HL-60/S4 (cell line): ENCODE measurements around the gene KRT34.
"Not testable (repeated sequence)": the region's sequence is repeated elsewhere in the genome, so short reads cannot be mapped to it uniquely, and the experiment has no call there.

ENCODE experiments used
- in situ Hi-C: fragments of 300-500 bp; cut with MboI; formaldehyde crosslinking; loops from 2 replicates; pipeline ENCODE4 v1.14.3; 2022; ENCODE audit warnings: low sequenced_read_pairs

Gene KRT34

DNA sequence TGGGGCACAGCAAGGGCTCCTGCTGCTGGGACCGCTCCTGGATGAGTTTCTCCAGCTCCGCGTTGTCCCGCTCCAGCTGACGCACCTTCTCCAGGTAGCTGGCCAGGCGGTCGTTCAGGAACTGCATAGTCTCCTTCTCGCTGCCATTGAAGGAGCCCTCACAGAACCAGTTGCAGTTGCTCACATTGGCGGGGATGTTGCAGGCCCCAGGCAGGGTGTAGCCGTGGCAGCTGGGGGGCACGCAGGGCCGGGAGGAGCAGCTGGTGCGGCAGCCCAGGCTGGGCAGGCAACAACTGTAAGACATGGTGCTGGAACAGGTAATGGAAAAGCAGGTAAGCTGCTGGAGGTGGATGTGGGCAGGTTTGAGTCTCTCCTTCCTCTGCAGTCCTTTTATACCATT lies at the start of gene KRT34:
KRT34 (minus strand) TSS at position 364 of the 400 bp plus-strand sequence; CDS start at position 304, 60 bp downstream.
- in situ Hi-C loops = not testable (repeated sequence)

DNA sequence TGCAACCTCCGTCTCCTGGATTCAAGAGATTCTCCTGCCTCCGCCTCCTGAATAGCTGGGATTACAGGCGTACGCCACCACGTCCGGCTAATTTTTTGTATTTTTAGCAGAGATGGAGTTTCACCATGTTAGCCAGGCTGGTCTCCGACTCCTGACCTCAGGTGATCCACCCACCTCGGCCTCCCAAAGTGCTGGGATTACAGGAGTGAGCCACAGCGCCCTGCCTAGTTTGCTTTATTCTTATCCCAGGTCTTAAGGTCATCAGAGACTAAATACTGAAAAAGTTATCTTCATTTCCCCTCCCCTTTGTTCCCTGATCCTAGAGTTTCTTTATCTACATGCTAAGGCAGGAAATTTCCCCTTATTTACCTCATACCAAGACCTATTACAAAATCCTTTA lies 48.3 kb upstream of the KRT34 start:
- in situ Hi-C loops = not testable (repeated sequence)

DNA sequence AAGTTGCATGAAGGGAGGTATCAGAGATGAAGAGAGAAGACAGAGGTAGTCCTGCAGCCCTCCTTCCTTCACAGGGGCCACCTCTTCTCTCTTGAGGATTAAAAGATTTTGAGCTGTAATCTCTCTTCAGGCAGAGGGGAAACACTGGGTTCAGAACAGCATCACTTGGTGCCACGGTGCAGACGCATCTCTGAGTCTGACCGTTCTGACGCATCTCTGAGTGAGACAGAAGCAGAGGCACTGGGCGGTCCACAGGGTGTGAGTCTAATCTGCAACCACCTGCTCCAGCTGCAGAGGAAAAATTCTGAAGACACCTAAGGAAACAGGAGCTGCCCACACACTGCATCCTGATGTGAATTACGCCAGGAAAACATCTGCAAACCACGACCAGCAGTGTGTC lies 47.6 kb upstream of the KRT34 start:
- in situ Hi-C loops = no loop called here

DNA sequence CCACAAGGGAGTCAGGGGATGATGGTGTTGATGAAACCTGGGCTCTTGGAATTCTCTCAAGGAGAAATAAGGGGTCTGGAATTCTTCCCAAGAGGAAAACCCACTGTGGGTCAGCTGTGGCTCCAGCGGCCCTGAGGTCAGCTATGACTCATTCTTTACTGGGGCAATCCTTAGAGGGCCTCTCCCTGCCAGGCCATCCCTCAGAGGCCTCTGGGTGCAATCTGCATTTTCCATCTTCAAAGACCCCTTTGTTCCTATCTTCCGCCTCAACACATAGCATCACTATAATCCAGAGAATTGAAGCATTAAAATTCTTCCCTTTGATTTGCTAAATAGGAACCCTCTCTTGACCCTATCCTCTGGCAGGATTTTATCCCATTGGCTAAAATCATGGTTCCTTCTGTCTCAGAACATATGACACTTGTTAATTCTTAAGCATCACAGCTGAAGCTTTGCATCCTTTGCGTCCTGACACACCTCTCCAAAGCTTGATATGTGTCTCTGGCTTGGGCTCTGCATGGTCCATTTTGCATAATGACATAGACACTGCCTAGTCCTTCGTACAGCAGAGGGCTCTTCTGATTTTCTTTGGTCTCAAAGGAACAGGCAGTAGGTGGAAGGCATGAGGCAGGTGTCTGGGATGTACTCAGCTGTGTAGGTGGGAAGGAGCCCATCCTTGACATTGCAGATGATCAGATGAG lies 46.6 kb upstream of the KRT34 start:
- in situ Hi-C loops = no loop called here

DNA sequence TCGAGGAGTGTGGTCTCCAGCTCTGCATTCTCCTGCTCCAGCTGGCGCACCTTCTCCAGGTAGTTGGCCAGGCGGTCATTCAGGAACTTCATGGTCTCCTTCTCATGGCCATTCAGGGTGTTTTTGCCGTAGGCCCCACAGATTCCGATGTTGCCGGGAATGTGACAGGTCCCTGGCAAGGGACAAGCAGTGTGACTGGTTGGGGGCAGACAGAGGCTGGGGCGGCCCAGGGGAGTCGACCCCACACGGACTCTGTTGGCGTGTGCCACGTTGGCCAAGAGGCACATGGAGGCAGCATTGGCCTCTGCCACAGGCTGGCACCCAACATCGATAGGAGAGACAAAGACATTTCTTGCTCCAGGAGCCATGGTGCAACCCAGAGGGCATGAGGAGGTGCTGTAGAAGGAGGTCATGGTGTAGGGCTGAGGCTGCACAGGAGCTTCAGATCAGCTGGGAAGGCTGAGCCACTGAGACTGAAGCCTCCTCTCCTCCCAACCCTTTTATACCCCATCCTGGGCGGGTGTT lies 42.1 kb upstream of the KRT34 start, which contains the start of gene KRT37:
KRT37 (minus strand) TSS at position 475 of the 525 bp plus-strand sequence; CDS start at position 413, 62 bp downstream.
- in situ Hi-C loops = no loop called here

DNA sequence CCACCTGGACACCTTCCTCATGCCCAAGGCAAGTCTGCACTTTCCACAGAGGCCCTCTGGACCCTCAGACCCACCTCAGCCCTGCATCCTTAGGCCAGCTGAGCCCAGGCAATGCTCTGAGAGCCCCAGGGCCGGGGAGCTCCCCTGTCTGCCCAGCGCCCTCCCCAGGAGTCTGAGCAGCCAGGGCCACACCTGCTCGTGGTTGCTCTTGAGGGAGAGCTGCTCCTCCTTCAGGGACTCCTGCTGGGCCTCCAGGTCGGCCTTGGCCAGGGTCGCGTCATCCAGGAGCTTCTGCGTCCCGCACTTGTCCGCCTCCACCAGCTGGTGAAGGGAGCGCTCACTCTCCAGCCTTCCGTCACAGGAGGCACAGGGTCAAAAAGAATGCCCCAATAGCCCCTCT lies 40.5 kb upstream of the KRT34 start:
- in situ Hi-C loops = not testable (repeated sequence)

DNA sequence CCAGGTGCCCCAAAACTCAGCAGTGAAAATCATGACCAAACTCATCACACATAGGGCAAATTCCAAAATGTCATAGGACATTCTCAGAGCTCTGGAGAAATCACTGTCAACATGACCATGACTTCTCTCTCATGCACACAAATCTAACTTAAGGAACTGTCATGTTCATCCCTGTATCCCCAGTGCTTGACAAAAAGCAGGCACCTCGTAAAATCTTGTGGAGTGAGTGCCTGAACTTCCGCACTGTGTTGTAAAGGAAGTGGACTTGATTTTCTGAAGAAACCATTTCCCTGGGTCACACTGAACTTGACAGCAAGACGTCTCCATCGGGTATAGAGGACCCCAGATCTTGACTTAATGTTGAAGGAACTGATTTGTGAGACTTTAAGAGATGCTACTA lies 39.5 kb upstream of the KRT34 start:
- in situ Hi-C loops = no loop called here

DNA sequence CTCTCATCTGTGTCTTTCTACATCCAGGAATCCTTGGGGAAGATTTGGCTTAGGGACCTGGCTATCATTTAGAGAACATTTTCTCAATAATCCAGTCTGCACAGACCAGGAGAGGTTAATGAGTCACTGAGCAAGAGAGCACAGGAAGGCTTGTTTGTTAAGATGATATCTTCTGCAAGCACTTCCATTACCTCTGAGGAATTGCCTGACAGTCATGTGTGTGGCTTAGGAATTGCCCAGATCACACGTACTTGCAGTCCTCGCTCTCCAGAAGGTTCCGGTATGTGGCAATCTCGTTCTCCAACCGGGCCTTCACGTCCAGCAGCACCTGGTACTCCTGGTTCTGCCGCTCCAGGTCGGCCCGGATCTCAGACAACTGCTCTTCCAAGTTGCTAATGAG lies 39.0 kb upstream of the KRT34 start:
- in situ Hi-C loops = no loop called here

DNA sequence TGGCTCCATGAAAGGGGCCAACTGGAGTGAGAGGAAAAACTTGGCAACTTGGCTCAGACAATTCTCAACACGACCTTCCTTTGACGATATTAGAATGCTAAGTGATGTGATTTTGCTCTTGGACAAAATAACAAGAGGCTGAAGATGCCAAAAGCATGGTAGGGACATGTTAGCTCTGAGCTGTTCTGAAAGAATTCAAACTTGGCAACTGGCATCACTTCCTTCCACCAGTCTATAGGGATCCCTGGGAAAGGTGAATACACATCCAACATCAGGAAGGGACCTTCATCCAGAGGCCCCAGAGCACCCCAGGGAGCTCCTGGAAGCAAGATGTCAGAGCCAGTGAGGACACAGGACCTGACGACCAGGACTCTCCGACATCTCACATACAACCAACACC lies 38.0 kb upstream of the KRT34 start:
- in situ Hi-C loops = no loop called here

DNA sequence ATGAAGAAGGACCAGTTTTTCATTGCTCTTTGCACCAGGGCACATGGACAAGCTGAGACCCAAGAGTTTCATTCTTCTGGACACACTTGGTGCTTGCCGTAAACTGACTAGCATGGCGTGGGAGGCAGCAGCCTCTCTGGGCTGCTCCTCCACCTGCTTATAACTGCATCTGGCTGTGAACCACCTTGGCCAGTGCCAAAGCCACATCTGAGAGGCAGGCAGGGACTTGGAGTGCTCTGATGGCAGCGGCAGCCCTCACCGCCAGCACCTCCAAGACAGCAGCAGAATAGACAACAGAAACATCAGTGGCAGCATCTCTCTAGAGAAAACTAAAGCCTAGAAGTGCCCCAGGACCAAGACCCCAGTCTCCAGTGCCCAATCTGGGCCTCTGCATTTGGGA lies 37.6 kb upstream of the KRT34 start:
- in situ Hi-C loops = no loop called here

DNA sequence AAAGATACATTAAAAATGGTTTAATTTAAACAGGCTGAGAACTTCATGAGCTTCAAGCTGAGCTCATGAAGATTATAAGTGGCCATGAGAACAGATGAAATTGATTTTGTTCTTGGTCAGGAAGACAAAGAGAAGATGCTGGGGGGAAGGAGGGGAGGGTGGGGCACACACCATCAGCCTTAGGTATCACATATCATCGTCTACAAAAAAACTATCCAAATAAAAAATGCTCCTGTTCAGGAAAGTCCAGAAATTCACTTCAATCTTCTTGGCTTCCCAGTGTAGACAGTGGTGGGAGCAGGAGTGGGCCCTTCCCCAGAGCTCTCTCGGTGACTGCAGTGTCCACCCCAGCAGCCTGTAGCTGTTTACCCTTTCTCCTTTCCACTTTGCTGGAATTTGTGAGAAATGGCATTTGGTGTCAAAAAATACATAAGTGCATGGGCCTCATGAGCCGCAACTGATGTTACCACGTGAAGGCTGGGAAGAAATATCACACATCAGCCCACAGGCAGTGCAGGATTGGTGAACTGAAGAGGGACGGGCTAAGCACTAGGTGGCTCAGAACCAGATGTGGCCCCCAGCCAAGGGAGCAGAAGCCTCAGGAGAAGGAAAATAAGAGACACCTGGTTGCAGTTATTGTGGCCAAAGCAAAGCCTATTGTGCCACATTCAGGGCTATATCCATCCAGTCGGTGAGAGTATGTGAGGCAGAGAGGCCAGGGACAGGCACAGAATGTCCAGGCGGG lies 36.2 kb upstream of the KRT34 start:
- in situ Hi-C loops = no loop called here

DNA sequence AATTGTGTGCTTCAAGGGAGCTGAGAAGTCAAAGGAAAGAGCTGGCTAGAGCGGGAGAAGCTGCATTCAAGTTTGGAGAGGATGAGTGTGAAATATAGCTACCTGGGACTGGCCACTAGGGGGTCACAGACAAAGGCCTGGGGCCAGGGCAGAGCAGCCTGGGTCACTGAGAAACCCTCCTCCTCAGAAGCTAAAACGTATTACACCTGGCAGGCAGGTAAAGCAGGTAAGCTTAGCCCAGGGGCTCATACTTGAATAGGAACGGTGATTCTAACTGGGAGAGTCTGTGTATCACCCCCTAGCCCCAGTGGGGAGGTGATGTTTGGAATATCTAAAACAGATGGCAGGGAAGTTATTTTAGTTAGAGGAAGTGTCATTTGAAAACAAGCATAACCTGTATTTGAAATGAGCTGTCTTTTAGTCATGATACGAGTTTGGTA lies 35.5 kb upstream of the KRT34 start:
- in situ Hi-C loops = no loop called here

DNA sequence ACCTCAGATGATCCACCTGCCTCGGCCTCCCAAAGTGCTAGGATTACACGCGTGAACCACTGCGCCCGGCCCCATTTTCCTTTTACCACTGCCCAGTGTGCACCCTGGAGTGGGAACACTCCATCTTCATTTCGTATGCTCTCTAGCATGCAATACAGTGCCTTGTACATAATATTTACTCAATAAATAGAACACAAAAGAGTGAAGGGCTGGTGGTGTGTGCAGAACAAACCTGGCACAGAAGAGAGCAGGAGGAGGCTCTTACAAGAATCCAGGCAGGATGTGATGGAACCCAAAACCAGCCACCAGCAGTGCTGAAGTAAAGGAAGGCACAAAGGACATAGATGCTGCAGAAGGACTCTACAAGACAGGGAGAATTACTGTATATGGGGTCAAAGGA lies 35.0 kb upstream of the KRT34 start:
- in situ Hi-C loops = no loop called here

DNA sequence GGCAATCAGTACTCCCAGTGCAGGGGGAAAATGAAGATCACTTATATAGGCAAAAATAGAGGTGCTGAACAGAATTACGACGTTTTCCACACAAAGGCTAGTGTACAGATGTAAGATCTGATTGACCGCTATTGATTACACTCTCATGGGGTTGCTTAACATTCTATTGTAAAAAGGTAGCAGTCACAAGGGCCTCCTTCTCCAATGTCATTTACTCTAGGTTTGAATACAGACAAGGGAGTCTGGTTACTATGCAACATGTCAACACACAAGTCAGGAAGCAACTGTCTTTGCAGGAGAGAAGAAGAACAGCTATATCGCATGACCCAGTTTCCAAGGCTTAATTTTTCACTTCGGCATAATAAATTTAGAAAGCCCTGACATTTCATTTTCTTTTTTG lies 34.4 kb upstream of the KRT34 start:
- in situ Hi-C loops = no loop called here

DNA sequence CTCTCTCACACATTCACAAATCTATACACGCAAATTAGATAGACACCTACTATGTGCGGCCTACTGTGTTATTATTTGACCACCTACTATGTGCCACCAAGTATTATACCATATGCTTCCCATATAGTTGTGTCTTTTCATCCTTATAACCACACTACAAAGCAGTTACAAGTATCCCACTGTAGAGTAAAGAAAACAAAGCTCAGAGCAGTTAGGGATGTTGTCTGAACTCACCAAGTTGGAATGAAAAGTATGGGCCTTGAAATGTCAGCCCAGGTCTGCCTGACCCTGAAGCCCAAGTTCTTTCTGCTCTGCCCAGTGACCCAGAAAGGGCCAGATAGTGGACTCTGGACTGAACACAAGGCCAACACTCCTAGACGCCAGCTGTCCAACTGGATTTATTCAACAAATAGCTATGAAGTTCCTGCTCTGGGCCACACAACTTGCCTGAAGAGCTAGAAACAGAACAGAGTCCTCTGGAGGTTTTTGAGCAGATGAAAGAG lies 33.8 kb upstream of the KRT34 start:
- in situ Hi-C loops = no loop called here

DNA sequence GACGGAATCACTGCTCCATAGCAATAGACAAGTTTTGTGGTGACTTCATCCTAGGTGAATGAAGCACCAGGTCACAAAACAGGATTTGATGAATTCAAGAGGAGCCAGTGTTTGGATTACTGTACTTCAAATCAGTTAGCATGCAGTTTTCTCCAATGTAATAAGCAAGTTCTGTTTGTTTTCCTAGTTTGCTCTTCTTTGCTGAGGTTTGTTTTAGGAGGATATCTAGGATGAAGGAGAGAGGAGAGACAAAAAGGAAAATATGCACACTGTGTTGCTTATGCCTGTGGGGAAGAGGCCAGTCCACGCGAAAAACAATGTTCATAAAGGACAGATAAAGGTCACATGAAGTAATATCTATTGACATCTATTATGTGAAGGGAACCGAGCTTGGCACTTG lies 33.3 kb upstream of the KRT34 start:
- in situ Hi-C loops = no loop called here

DNA sequence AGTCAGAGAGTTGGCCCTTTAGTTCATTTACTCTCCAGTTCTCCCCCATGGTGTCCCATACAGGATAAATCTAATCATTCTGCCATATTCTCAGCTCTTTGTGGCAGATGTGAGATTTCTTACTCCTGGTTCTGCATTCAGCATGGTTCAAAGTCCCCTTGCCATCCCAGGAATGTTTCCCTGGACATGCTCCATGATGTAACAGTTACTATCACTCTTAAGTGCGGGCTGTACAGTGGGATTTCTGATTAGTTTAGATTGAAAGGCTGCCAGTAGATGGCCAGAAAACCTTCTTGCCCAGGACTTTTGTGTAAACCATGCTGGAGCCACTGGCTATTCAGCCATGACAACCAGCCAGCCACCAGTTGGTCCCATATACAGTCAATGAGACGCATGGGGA lies 31.9 kb upstream of the KRT34 start:
- in situ Hi-C loops = no loop called here

DNA sequence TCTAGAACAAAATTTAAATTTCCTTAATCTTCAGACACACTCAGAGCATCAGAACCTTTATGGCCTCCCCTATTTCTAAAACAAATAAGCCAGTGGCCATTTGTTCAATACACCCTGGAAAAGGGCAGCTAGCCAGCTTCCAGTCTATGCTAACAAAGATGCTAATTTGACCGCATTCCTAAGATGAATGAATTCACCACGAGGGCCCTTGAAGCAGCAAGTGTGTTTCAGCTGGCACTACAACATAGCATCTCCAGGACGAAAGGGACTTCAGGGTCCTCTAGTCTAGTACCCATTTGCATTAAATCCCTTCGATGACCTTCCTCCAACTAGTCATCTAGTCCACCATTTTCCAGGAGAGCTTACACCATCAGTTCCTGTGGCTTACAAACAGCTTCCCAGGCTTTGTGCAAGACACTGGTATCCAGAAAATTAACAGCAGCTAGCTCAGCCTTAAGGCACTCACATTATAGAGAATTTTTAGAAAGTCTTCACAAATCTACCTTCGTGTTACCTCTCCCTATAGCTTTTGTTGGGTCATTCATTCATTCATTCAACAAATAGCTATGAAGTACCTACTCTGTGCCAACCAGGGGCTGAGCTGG lies 31.3 kb upstream of the KRT34 start:
- in situ Hi-C loops = no loop called here

DNA sequence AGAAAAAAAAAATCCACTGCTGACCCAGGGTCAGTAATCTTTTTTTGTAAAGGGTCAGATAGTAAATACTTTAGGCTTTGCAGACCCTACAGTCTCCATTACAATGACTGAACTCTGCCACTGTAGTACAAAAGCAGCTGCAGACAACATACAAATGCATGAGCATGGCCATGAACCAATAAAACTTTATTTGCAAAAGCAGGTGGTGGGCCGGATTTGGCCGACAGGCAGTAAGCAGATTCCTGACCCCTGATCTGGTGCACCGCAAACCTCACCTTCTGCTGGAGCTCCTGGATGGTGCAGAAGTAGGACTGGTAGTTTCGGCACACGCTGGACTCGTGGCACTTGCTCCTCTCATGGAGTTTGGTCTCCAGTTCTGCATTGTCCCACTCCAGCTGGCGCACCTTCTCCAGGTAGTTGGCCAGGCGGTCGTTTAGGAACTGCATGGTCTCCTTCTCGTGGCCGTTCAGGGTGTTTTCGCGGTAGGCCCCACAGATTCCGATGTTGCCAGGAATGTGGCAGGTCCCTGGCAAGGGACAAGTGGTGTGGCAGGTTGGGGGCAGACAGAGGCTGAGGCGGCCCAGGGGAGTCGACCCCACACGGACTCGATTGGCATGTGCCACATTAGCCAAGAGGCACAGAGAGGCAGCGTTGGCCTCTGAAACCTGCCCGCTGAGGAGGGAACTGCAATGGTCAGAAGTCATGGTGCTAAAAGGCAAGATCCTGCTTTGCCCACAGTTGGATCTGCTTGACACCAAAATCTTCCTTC lies 29.1 kb upstream of the KRT34 start:
- in situ Hi-C loops = no loop called here

DNA sequence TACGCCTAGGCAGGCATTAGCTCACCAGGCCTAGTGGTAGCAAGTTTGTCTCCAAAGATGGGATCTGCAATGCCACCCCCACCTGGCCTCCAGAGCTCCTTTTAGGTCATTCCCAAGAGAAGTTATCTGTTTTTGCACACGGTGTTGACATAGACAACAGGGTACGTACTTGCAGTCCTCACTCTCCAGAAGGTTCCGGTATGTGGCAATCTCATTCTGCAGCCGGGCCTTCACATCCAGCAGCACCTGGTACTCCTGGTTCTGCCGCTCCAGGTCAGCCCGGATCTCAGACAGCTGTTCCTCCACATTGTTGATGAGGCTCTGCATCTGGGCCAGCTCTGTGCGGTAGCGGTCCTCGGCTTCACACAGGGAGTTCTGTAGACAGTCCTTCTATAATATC lies 25.1 kb upstream of the KRT34 start:
- in situ Hi-C loops = no loop called here

DNA sequence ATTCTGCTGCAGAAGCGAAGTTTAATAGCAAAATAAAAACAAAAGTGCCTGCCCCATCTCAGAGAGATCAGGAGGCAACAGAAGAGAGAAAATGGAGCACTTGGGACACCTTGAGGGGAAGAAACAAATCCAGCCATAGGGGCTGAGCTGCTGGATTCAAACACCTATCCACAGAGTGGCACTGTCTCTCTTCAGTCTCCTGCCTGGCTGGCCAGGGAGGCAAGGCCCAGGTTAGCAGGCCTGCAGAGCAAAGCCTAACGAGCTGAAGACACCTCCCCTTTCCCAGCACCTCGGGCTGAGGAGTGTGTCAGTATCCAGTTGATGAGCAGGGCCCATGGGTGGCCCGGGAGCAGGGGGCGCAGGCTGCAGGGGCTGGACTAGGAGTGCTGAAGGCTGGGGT lies 24.1 kb upstream of the KRT34 start:
- in situ Hi-C loops = no loop called here
